Posterior vena cava (tissue), 2 donors: ENCODE measurements around the gene RPL38. TPM values are rescaled to one million over a fixed set of nuclear protein-coding genes. Genes with fewer than 3 reads are reported as not detected.
"Not testable (repeated sequence)": the region's sequence is repeated elsewhere in the genome, so short reads cannot be mapped to it uniquely, and the experiment has no call there.

Source experiments
- DNase-seq: peaks from one replicate; pipeline ENCODE4 v3.0.0-alpha.2; 2020; ENCODE audit warnings: low spot score
- intact Hi-C, 2 donors: fragments of 100-400 bp; cut with DNase I; formaldehyde crosslinking; loops; one replicate each; pipeline versions ENCODE4 v1.14.1 to v1.14.2; 2022 to 2023
- total RNA-seq, 2 donors: library from RNA; stranded (reverse); fragmentation: NEBNext Ultra II Directional; extraction: Animal tissue kit (Norgen Biotek cat#: 25700); gene quantifications; one replicate each; pipeline ENCODE4 v1.2.1, GENCODE V29; 2021
- donor health status: DM: yes; HTN: yes; CAD: no.
- donor health status: DM: yes; HTN: yes; CAD: no.

The RPL38 gene
- total RNA-seq, 2 donors from 2014 or later, result 560 to 702 TPM

- DNase-seq, result peak; percentile 76
- intact Hi-C loops, result no loop called here
Observed at GRCh38 chr17:74180336-74180735, 23.1 kb upstream of the RPL38 start.

DNA sequence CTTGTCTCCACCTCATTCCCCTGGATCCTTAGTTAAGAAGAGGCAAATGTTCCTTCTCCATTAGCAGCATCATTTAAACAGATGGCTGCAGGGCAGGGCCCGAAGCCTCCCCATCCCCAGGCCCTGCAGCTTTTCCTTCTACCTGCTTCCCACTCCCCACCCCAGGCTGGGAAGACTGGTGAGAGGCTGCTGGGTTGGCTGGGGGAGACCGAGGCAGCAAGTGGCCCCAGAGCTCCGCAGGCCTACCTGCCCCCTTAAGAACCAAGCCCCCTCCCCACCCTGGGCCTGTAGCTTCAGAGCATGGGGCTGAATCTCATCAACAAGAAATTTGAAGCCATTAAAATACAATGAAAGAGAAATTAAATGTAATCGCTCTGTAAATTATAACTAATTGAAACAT, 22.1 kb upstream of the RPL38 start:
- intact Hi-C loops, result no loop called here
- peak; percentile 54 for DNase-seq

DNA sequence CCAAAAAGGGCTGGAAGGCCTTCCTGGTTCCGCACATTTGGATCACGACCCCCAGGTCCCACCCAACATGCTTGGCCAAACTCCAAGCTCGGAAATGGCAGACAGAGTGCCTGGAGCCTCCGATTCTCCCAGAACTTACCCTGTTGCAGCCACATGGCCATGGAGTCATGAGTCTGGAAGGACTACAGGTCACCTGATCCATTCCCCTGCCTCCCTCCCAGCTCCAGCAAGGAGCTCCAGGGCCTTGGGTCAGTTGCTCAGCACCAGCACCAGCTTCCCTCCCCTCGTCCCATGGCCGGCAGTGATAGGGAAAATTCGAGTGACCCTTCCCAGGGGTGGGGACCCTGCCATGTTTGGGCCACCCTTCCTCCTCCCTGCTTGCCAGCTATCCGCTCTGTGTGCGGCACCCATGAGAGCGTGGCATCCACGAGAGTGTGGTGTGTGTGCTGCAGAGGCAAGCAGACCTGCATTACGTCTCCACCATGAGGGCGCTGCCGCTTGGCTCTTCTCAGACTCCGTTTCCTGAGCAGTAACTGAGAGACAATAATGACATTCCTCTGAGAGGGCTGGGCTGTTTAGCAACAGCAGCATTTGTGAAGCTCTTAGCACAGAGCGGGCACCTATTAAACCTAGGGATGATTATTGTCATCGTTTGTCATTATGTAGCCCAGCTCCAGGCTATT, 21.3 kb upstream of the RPL38 start:
- intact Hi-C loops, result no loop called here
- DNase-seq, result peak; percentile 69

GRCh38 chr17:74183411-74183810, 20.1 kb upstream of the RPL38 start:
- intact Hi-C loops, result no loop called here
- DNase-seq, result peak; percentile 62

DNA sequence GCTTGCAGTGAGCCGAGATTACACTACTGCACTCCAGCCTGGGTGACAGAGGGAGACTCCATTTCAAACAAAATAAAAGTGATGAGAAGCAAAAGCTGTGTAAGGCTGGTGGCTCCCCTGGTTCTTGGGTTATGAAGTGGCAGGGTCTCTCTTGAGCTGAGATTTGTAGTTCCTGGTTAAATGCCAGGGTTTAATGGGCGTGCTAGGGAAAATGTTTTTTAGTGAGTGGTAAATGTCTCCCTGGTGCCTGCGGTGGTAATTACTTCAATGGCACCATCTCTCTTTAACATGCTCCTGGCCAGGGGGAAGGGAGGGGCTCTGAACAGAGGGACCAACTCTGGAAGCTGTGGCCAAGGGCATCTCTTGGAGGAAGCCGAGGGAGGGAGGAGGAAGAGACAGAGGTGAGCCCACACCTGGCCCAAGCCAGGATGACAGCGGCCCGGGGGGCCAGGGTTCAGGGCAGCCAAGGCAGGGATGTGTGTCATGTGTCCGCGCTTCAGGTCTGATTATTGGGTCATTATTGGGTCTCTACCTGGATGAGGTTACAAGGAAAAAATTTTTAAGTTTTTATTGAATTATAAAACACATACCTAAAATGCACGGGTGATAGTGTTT, 17.8 kb upstream of the RPL38 start:
- intact Hi-C loops, result no loop called here
- peak; percentile 37 for DNase-seq

GRCh38 chr17:74186498-74186897, 17.0 kb upstream of the RPL38 start:
- peak; percentile 29 for DNase-seq
- intact Hi-C loops, result no loop called here

DNA sequence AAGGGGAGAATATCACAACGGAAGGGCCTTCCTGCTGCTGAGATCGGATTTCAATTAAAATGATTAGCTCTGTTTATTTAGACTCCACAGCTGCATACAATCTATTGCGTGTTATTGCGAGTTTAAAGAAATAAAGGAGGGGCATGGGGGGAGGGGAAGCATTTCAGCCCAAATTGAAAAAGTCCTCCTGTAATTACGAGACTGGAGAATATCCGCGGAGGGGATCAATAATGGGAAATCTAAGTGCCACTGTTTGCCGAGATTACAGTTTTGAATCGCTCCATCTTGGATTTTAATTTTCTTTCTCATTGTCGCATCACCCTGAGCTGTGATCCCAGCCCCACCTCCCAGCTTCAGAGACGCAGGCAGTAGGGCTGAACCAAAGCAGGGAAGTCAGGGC, 15.7 kb upstream of the RPL38 start:
- peak; percentile 34 for DNase-seq
- intact Hi-C loops, result no loop called here

DNA sequence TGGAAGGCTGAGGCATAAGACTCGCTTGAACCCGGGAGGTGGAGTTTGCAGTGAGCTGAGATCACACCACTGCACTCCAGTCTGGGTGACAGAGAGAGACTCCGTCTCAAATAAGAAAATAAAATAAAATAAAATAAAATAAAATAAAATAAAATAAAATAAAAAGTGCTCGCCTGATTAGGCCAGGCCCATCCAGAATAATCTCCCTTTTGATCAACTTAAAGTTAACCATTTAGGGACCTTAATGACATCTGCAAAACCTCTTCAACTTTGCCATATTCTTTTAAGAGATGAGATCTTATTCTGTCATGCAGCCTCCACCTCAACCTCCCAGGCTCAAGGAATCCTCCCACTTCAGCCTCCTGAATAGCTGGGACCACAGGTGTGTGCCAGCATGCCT, 14.8 kb upstream of the RPL38 start:
- intact Hi-C loops, DNase-seq: not testable (repeated sequence)

- DNase-seq, result no peak
- intact Hi-C loops, result no loop called here
Observed at GRCh38 chr17:74190154-74190553, 13.3 kb upstream of the RPL38 start.

- DNase-seq, result peak; percentile 55
- intact Hi-C loops, result no loop called here
Observed at GRCh38 chr17:74190807-74191406, 12.6 kb upstream of the RPL38 start.

DNA sequence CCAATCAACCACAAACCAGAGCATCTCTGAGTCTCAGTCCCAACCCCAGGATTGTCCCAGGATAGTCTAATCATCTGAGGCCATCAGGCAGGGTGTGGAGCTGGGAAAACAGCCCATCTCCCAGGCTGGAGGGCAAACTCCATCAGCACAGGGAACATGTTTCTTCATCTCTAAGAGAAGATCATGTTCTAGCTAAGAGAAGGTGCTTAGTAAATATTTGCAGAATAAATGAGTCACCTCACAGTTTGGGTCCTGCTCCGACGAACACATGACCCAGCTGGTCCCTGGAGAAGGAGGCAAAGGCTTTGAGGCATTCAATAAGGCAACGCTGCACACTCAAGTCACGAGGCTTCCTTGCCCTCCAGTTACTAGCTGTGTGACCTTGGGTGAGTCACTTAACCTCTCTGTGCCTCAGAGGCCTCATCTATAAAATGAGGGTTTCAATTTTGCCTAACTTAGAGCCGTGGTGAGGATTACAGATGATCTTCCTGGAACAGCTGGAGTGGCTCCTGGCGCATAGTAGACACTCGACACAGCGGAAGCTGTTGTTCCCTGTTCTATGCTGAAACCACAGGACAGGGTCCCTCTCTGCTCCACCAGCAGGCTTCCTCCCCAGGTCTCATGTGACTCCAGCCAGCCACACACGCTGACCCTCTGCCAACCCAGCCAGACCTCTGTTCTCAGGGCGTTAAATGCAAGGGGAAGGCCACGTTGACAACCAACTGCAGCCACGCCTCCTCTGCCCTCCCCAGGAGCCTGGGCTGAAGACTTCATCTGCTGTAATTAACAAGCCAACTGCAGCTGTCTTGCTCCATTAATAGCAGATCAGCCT, 10.3 kb upstream of the RPL38 start:
- peak; percentile 87 for DNase-seq
- intact Hi-C loops, result no loop called here

DNA sequence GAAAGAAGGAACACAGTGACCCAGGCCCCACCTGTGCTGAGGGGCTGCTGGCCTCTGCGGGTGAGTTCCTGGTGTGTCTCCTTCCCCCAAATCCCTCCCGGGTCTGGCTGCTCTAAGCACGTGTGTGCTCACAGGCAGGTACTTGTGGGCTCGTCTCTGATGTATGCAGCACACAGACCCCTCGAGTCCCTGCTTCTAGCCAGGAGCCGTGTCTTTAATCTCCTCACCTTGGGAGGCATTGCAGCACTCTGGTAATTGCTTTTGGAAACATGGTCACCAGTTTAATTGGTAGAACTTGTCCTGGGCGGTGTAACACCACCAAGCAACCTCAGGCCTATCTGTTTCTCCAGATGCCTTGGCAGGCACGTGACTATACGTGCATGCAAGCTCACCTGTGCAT, 8.8 kb upstream of the RPL38 start:
- no peak for DNase-seq
- intact Hi-C loops, result no loop called here

- no peak for DNase-seq
- intact Hi-C loops, result no loop called here
Observed at GRCh38 chr17:74196541-74197317, 6.7 kb upstream of the RPL38 start.

GRCh38 chr17:74197801-74198200, 5.7 kb upstream of the RPL38 start:
- intact Hi-C loops, result no loop called here
- DNase-seq, result no peak

DNA sequence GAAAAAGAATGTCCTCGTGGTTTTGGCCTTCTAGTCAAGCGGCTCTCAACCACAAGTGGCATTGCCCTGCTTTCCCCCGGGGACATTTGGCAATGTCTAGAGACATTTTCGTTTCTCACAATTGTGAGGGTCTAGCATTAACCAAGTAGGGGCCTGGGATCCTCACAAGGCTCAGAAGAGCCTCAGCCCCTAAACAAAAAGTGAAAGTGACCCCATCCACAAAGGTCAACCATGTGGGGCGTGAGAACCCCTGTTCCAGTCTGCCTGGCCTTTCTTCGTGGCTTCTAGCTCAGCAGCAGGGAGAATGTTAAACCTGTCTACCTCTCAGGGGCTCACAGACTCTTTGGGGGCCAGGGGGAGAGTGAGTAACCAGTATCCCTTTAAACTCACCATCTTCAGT, 4.8 kb upstream of the RPL38 start:
- intact Hi-C loops, result no loop called here

GRCh38 chr17:74199306-74200092, 4.0 kb upstream of the RPL38 start:
- intact Hi-C loops, result no loop called here
- peak; percentile 86 for DNase-seq

More for the DNA sequence above, 4.8 kb upstream of the RPL38 start:
- no peak for DNase-seq

DNA sequence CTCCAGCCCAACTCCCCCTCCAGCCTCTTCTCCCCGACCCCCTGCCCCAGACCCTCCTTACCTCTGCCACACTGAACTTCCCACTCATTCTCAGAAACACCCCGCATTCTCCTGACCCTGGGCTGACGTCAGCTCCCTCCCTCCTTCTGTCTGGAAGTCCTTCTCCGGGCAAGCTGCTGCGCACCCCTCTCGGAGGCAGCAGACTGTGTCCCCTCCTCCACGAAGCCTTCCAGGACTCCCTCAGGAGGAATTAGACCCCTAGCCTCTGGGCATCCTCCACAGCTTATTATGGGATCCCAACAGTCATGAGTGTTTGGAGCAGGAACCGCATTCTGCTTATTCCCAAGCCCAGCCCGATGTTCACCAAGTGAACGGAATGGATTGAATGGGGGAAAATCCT, 3.4 kb upstream of the RPL38 start:
- no peak for DNase-seq
- intact Hi-C loops, result no loop called here

GRCh38 chr17:74201250-74201649, 2.2 kb upstream of the RPL38 start:
- DNase-seq, result no peak
- intact Hi-C loops, result no loop called here

- intact Hi-C loops, result no loop called here
- DNase-seq, result no peak
Observed at GRCh38 chr17:74201948-74202347, 1.5 kb upstream of the RPL38 start.
